Caco-2 (cell line): ENCODE data around the gene KRT6A. TPM values are rescaled to one million over a fixed set of nuclear protein-coding genes. Genes with fewer than 3 reads are reported as not detected.

Source experiments
- Bru-seq: library from RNA; stranded (reverse); fragments of 400-500 nt; gene quantifications from one replicate; lab custom pipeline; 2021; lab: Mats Ljungman, UMichigan
- BruChase-seq, 2 experiments: library from RNA; stranded (reverse); fragments of 400-500 nt; gene quantifications; one replicate each; lab custom pipeline; 2021; lab: Mats Ljungman, UMichigan
- BruUV-seq: library from RNA; stranded (reverse); fragments of 400-500 nt; replicated peaks from 2 replicates; lab custom pipeline; 2021; lab: Mats Ljungman, UMichigan
- CTCF ChIA-PET: fragments of 300-600 bp; sonication (Branson Sonifier 250); formaldehyde crosslinking; loops from one replicate; lab custom pipeline; 2022; ENCODE audit warnings: antibody characterized with exemption; lab: Charles Lee
- POLR2A ChIA-PET: fragments of 300-600 bp; sonication (Branson Sonifier 250); formaldehyde crosslinking; loops from one replicate; lab custom pipeline; 2022; ENCODE audit warnings: antibody characterized with exemption; lab: Charles Lee
- DNase-seq, 2 experiments: peaks; one replicate each; pipeline versions ENCODE4 v3.0.0 to v3.0.0-alpha.2; 2020 to 2022
- H3K27me3 ChIP-seq: replicated peaks from 2 replicates; pipeline ENCODE4 v1.6.0; 2011; ENCODE audit warnings: low read length; ENCODE audit not compliant: control insufficient read depth, insufficient read depth
- H3K36me3 ChIP-seq: 2 replicates; pipeline ENCODE4 v1.5.1; 2011; ENCODE audit warnings: low read length; ENCODE audit not compliant: control insufficient read depth, insufficient read depth
- H3K4me1 ChIP-seq: fragments of 250-450 bp; sonication (Bioruptor Pico); 2 replicates; pipeline ENCODE4 v1.5.1; 2020; ENCODE audit warnings: mild to moderate bottlenecking
- H3K4me3 ChIP-seq: 2 replicates; pipeline ENCODE4 v1.5.1; 2011; ENCODE audit warnings: low read depth, mild to moderate bottlenecking, control low read depth, low read length
- H3K9me3 ChIP-seq: fragments of 250-450 bp; sonication (Bioruptor Pico); 2 replicates; pipeline ENCODE4 v1.5.1; 2020; ENCODE audit warnings: mild to moderate bottlenecking, moderate library complexity
- H3K27ac Mint-ChIP-seq: one replicate; pipeline ENCODE4 v1.8.0; 2022; ENCODE audit warnings: mixed read lengths; ENCODE audit not compliant: unreplicated experiment
- H3K27me3 Mint-ChIP-seq: one replicate; pipeline ENCODE4 v1.8.0; 2022; ENCODE audit warnings: mixed read lengths; ENCODE audit not compliant: insufficient read depth, unreplicated experiment
- H3K36me3 Mint-ChIP-seq: one replicate; pipeline ENCODE4 v1.8.0; 2022; ENCODE audit warnings: mild to moderate bottlenecking, mixed read lengths; ENCODE audit not compliant: insufficient read depth, unreplicated experiment
- H3K4me1 Mint-ChIP-seq: one replicate; pipeline ENCODE4 v1.8.0; 2022; ENCODE audit warnings: low read depth, mixed read lengths; ENCODE audit not compliant: unreplicated experiment
- H3K4me3 Mint-ChIP-seq: one replicate; pipeline ENCODE4 v1.8.0; 2022; ENCODE audit warnings: mild to moderate bottlenecking, moderate library complexity, mixed read lengths; ENCODE audit not compliant: unreplicated experiment
- H3K9me3 Mint-ChIP-seq: one replicate; pipeline ENCODE4 v1.8.0; 2022; ENCODE audit warnings: mixed read lengths; ENCODE audit not compliant: unreplicated experiment
- CTCF ChIP-seq, 2 experiments: fragments of 200-600 bp in 1 of 2; IDR thresholded peaks; 1 replicate in 1 of 2; 2 replicates in 1 of 2; pipeline versions ENCODE4 v1.5.1 to v1.8.0; 2011 to 2022; ENCODE audit warnings: antibody characterized with exemption in 1 of 2, control low read depth in 1 of 2, inconsistent platforms in 1 of 2, low read depth in 1 of 2, low read length in 1 of 2, mild to moderate bottlenecking in 1 of 2, moderate library complexity in 1 of 2; ENCODE audit not compliant: insufficient read depth in 1 of 2, severe bottlenecking in 1 of 2, unreplicated experiment in 1 of 2
- intact Hi-C: fragments of 100-400 bp; cut with micrococcal nuclease; formaldehyde crosslinking; loops from one replicate; pipeline ENCODE4 v1.10.0; 2022; ENCODE audit not compliant: unreplicated experiment
- long read RNA-seq: library from polyadenylated mRNA; stranded (forward); transcript quantifications from one replicate; pipeline ENCODE4 v2.0.0, GENCODE V29; 2022
- total RNA-seq: library from RNA; stranded (reverse); gene quantifications from 2 replicates; pipeline ENCODE4 v1.2.3, GENCODE V29; 2022

KRT6A gene
- 0.14 TPM in 1 of 2 replicates, not detected in the other for total RNA-seq
- Bru-seq, nascent RNA = not detected
- not detected for BruChase-seq, experiment 1, labeled RNA remaining after a 2-hour chase
- BruChase-seq, experiment 2, labeled RNA remaining after a 6-hour chase = not detected
- long read RNA-seq, partial matches to known transcripts = 1 of 1 reads
- long read RNA-seq, other reads (novel, unspliced or antisense) = 0 of 1 reads

DNA sequence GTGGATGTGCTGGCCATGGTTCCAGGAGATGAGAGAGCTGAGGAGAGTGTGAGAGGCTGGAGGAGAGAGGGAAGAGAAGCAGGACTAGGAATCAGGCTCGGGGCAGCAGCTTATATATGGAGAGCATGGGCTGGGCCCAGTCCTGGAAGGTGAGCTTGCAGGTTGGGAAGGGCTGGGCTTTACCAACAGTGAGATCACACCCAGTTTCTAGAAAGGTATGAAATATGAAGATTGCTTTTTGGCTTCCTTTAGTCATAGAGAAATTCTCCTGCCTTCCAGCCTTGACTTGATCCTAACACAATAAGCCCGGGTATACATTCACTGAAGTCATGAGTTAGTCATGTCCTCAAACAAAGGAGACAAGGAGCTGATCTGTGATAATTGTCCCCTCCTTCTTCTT, at the start of gene KRT6A:
Gene KRT6A, minus strand, starts transcription at position 86 of the 400 bp plus-strand sequence. Its CDS starts 69 bp downstream, at position 17.
- Mint-ChIP-seq H3K4me3 (no peak within 1 kb of the TSS), H3K36me3 (no peaks in the 10 kb centered on the region), H3K27ac (no peak within 1 kb of the TSS), H3K9me3 (no peaks in the 10 kb centered on the region), H3K4me1 (peaks cover 7% of the 10 kb centered on the region), H3K27me3 (peaks cover 17% of the 10 kb centered on the region)
- Histone ChIP-seq H3K9me3 (no peaks in the 10 kb centered on the region), H3K36me3 (no peaks in the 10 kb centered on the region), H3K4me3 (no peak within 1 kb of the TSS), H3K4me1 (peaks cover 18% of the 10 kb centered on the region), H3K27me3 (no peaks in the 10 kb centered on the region)
- ChIA-PET POLR2A (no interaction called here), CTCF (interaction anchor here (0.9 kb wide), 1 partner anchor 85 kb away, joined by 3 read pairs; no protein-coding TSS in a partner anchor)
- intact Hi-C loops = no loop called here
- DNase-seq = no peak
- no peak for TF ChIP-seq CTCF (IDR thresholded peaks at IDR 0.05; ENCODE audit: insufficient read depth in 1 of 2, low read depth in 1 of 2, low read length in 1 of 2, severe bottlenecking in 1 of 2, unreplicated experiment in 1 of 2)
- BruUV-seq = no TSS peak

DNA sequence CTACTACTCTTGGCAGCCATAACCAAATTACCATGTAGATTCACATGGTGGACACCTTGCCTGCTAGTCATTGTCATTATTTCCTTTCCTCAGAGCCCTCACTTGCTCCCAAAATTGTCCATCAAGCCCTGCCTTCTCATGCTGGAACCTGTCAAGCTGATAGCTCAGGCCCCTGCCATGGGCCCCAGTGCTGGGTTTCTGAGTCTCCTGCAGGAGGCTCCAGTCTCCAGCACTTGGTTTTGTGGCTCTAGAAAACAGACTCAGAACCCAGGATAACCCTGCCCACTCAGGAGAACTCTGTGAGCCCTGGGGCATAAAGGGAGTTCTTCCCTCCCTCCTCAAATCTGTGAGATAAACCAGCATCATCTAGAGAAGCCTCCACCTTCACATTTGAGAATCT, 49.1 kb upstream of the KRT6A start:
- Mint-ChIP-seq H3K4me1 (peaks cover 14% of the 10 kb centered on the region), H3K27me3 (no peaks in the 10 kb centered on the region), H3K36me3 (no peaks in the 10 kb centered on the region), H3K9me3 (no peaks in the 10 kb centered on the region), H3K27ac (no peak overlapping the region), H3K4me3 (no peak overlapping the region)
- no peaks in the 10 kb centered on the region for H3K9me3 ChIP-seq
- H3K4me1 ChIP-seq = peaks cover 16% of the 10 kb centered on the region
- TF ChIP-seq CTCF (IDR thresholded peaks at IDR 0.05; ENCODE audit: insufficient read depth in 1 of 2, low read depth in 1 of 2, low read length in 1 of 2, severe bottlenecking in 1 of 2, unreplicated experiment in 1 of 2) = no peak
- H3K4me3 ChIP-seq = no peak overlapping the region
- no peak for DNase-seq
- no TSS peak for BruUV-seq
- intact Hi-C loops = no loop called here
- no peaks in the 10 kb centered on the region for H3K36me3 ChIP-seq
- CTCF ChIA-PET = no interaction called here
- no peaks in the 10 kb centered on the region for H3K27me3 ChIP-seq
- POLR2A ChIA-PET = no interaction called here

GRCh38 chr12:52541709-52542108, 48.7 kb upstream of the KRT6A start:
- CTCF ChIA-PET = no interaction called here

More at GRCh38 chr12:52541709-52542108, 48.7 kb upstream of the KRT6A start:
- peaks cover 16% of the 10 kb centered on the region for H3K4me1 ChIP-seq
- no peaks in the 10 kb centered on the region for H3K36me3 ChIP-seq
- no peaks in the 10 kb centered on the region for H3K9me3 ChIP-seq
- peaks cover 14% of the 10 kb centered on the region for H3K4me1 Mint-ChIP-seq
- H3K9me3 Mint-ChIP-seq = no peaks in the 10 kb centered on the region
- DNase-seq = no peak
- H3K27ac Mint-ChIP-seq = no peak overlapping the region
- H3K4me3 Mint-ChIP-seq = no peak overlapping the region
- intact Hi-C loops = no loop called here
- no peak for TF ChIP-seq CTCF (IDR thresholded peaks at IDR 0.05; ENCODE audit: insufficient read depth in 1 of 2, low read depth in 1 of 2, low read length in 1 of 2, severe bottlenecking in 1 of 2, unreplicated experiment in 1 of 2)
- no peak overlapping the region for H3K4me3 ChIP-seq
- no peaks in the 10 kb centered on the region for H3K36me3 Mint-ChIP-seq
- H3K27me3 ChIP-seq = no peaks in the 10 kb centered on the region
- no TSS peak for BruUV-seq
- POLR2A ChIA-PET = no interaction called here
- H3K27me3 Mint-ChIP-seq = no peaks in the 10 kb centered on the region
